ENCODE measurements around the gene KSR1.

The KSR1 gene

DNA sequence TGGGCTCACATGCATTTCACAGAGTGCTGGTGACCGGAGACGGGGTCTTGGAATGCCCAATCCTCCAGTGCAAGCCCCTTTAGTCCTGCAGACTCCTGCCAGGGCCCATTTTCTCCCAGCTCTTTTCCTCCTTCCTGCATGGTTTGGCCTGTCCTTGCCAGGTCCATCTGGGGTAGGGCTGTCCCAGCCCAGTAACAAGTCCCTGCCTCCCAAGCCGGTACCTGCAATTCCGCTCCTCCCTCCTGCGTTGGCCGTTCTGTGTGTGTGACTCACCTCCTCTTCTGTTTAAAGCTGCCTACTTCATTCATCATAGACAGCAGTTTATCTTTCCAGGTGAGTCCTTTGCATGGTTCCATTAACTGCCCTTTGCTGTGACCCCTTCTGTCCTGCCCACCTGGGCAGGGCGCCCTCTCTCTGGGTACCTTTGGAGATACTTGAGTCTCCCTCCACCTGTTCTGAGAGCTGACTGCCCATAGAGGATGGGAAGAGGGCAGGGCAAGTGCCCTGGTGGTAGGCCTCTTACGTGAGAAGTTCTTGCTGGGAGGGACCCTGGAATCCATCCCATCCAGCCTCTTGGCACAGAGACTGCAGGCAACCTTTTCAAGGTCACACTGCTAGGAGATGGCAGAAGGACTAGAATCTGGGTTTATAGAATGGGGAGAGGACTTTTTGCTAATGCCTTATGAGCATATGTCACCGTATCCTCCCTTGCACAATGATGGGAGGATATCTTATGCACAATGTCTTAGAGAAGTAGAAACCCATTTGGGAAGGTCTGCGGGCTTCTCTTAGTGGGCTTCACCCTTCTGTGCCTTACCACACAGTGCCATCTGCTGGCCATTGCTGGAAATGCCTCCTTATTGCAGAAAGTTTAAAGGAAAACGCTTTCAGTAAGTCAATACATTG is 145.1 kb downstream of the KSR1 start:
- H3K27ac ChIP-seq (ENCODE audit: low read length) = no peak overlapping the region
- peaks cover 45% of the 10 kb centered on the region for H3K36me3 ChIP-seq (ENCODE audit: insufficient read depth, low read depth, low read length)
- H3K4me1 ChIP-seq (ENCODE audit: insufficient read depth, low read length) = no peaks in the 10 kb centered on the region
- no peaks in the 10 kb centered on the region for H3K27me3 ChIP-seq (ENCODE audit: insufficient read depth, low read length)
- no peak overlapping the region for H3K9ac ChIP-seq (ENCODE audit: low read depth, low read length)
- H3K4me3 ChIP-seq (ENCODE audit: low read length) = no peak overlapping the region
- no peaks in the 10 kb centered on the region for H3K9me3 ChIP-seq (ENCODE audit: insufficient read depth, low read depth, low read length)

DNA sequence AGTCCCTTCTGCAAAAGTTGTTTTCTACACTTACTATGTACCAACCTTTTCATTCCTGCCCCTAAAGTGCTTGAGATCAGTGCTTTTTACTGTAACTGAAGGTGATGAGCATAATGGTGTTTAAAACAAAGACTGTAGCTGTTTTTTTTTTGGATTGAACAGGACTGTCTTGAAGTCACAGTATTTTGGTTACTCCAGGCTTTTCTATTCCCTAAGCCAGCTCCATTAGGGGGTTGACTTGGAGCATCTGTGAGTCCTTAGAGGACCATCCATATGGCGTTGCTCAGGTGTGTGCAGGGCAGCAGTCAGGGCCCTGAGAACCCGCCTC is 145.7 kb downstream of the KSR1 start:
- Histone ChIP-seq H3K4me1 (ENCODE audit: insufficient read depth, low read length) (no peaks in the 10 kb centered on the region), H3K9ac (ENCODE audit: low read depth, low read length) (no peak overlapping the region), H3K4me3 (ENCODE audit: low read length) (no peak overlapping the region), H3K36me3 (ENCODE audit: insufficient read depth, low read depth, low read length) (peaks cover 47% of the 10 kb centered on the region), H3K9me3 (ENCODE audit: insufficient read depth, low read depth, low read length) (no peaks in the 10 kb centered on the region), H3K27me3 (ENCODE audit: insufficient read depth, low read length) (no peaks in the 10 kb centered on the region), H3K27ac (ENCODE audit: low read length) (no peak overlapping the region)

GRCh38 chr17:27602721-27603420 is 146.6 kb downstream of the KSR1 start:
- H3K36me3 ChIP-seq (ENCODE audit: insufficient read depth, low read depth, low read length) = peaks cover 47% of the 10 kb centered on the region
- no peaks in the 10 kb centered on the region for H3K4me1 ChIP-seq (ENCODE audit: insufficient read depth, low read length)
- H3K9me3 ChIP-seq (ENCODE audit: insufficient read depth, low read depth, low read length) = no peaks in the 10 kb centered on the region
- H3K27ac ChIP-seq (ENCODE audit: low read length) = no peak overlapping the region
- no peaks in the 10 kb centered on the region for H3K27me3 ChIP-seq (ENCODE audit: insufficient read depth, low read length)
- no peak overlapping the region for H3K4me3 ChIP-seq (ENCODE audit: low read length)
- H3K9ac ChIP-seq (ENCODE audit: low read depth, low read length) = 0 out of 2 replicates have a peak overlapping the region, but pooled peaks have one; percentile 3

GRCh38 chr17:27603421-27603770 is 147.1 kb downstream of the KSR1 start:
- Histone ChIP-seq H3K4me1 (ENCODE audit: insufficient read depth, low read length) (no peaks in the 10 kb centered on the region), H3K9ac (ENCODE audit: low read depth, low read length) (no peak overlapping the region), H3K36me3 (ENCODE audit: insufficient read depth, low read depth, low read length) (peaks cover 47% of the 10 kb centered on the region), H3K9me3 (ENCODE audit: insufficient read depth, low read depth, low read length) (no peaks in the 10 kb centered on the region), H3K27ac (ENCODE audit: low read length) (no peak overlapping the region), H3K4me3 (ENCODE audit: low read length) (no peak overlapping the region), H3K27me3 (ENCODE audit: insufficient read depth, low read length) (no peaks in the 10 kb centered on the region)

GRCh38 chr17:27603880-27604794 is 147.9 kb downstream of the KSR1 start:
- no peaks in the 10 kb centered on the region for H3K27me3 ChIP-seq (ENCODE audit: insufficient read depth, low read length)
- no peak overlapping the region for H3K4me3 ChIP-seq (ENCODE audit: low read length)
- H3K9ac ChIP-seq (ENCODE audit: low read depth, low read length) = no peak overlapping the region
- H3K9me3 ChIP-seq (ENCODE audit: insufficient read depth, low read depth, low read length) = no peaks in the 10 kb centered on the region
- H3K4me1 ChIP-seq (ENCODE audit: insufficient read depth, low read length) = no peaks in the 10 kb centered on the region
- H3K27ac ChIP-seq (ENCODE audit: low read length) = no peak overlapping the region
- H3K36me3 ChIP-seq (ENCODE audit: insufficient read depth, low read depth, low read length) = peaks cover 47% of the 10 kb centered on the region

- Histone ChIP-seq H3K27ac (ENCODE audit: low read length) (no peak overlapping the region), H3K36me3 (ENCODE audit: insufficient read depth, low read depth, low read length) (peaks cover 51% of the 10 kb centered on the region), H3K9ac (ENCODE audit: low read depth, low read length) (no peak overlapping the region), H3K9me3 (ENCODE audit: insufficient read depth, low read depth, low read length) (no peaks in the 10 kb centered on the region), H3K27me3 (ENCODE audit: insufficient read depth, low read length) (no peaks in the 10 kb centered on the region), H3K4me1 (ENCODE audit: insufficient read depth, low read length) (no peaks in the 10 kb centered on the region), H3K4me3 (ENCODE audit: low read length) (no peak overlapping the region)
Measured at GRCh38 chr17:27605409-27605808, 149.2 kb downstream of the KSR1 start.

- H3K4me3 ChIP-seq (ENCODE audit: low read length) = no peak overlapping the region
- H3K9me3 ChIP-seq (ENCODE audit: insufficient read depth, low read depth, low read length) = no peaks in the 10 kb centered on the region
- no peak overlapping the region for H3K27ac ChIP-seq (ENCODE audit: low read length)
- peaks cover 60% of the 10 kb centered on the region for H3K36me3 ChIP-seq (ENCODE audit: insufficient read depth, low read depth, low read length)
- no peaks in the 10 kb centered on the region for H3K4me1 ChIP-seq (ENCODE audit: insufficient read depth, low read length)
- no peaks in the 10 kb centered on the region for H3K27me3 ChIP-seq (ENCODE audit: insufficient read depth, low read length)
- H3K9ac ChIP-seq (ENCODE audit: low read depth, low read length) = no peak overlapping the region
Measured at GRCh38 chr17:27607521-27608091, 151.4 kb downstream of the KSR1 start.

- Histone ChIP-seq H3K9me3 (ENCODE audit: insufficient read depth, low read depth, low read length) (no peaks in the 10 kb centered on the region), H3K9ac (ENCODE audit: low read depth, low read length) (no peak overlapping the region), H3K36me3 (ENCODE audit: insufficient read depth, low read depth, low read length) (peaks cover 69% of the 10 kb centered on the region), H3K4me1 (ENCODE audit: insufficient read depth, low read length) (no peaks in the 10 kb centered on the region), H3K27ac (ENCODE audit: low read length) (no peak overlapping the region), H3K27me3 (ENCODE audit: insufficient read depth, low read length) (no peaks in the 10 kb centered on the region), H3K4me3 (ENCODE audit: low read length) (no peak overlapping the region)
Measured at GRCh38 chr17:27608328-27609230, 152.3 kb downstream of the KSR1 start.

DNA sequence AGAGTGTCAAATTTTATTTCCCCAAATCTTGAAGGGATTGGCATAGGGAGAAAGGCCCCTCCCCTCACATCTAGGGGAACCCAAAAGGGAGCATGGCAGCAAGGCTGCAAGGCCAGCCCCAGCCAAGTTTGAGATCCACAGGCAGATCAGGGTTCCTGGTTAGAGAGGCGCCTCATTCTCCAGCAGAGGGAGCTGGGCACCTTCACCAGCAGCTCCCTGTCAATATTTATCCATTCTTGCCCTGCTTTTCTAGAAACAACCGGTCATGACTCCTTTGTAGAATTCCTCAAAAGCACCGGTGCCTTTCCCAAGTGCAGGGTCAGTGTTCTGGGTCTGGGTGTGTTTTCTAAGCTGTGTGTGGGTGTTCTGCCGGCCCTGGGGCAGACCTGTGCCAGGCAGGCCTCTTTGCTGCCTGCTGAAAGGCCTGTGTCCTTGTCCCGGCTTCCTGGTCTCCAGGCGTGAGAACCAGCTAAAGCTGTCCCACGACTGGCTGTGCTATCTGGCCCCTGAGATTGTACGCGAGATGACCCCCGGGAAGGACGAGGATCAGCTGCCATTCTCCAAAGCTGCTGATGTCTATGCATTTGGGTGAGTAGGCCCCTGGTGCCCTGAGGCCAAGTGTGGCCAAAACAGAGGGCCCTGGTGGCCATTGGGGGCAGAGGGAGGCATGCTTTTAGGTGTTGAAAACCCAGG is 153.5 kb downstream of the KSR1 start:
- Histone ChIP-seq H3K27me3 (ENCODE audit: insufficient read depth, low read length) (no peaks in the 10 kb centered on the region), H3K9ac (ENCODE audit: low read depth, low read length) (no peak overlapping the region), H3K4me3 (ENCODE audit: low read length) (no peak overlapping the region), H3K36me3 (ENCODE audit: insufficient read depth, low read depth, low read length) (peaks cover 68% of the 10 kb centered on the region), H3K9me3 (ENCODE audit: insufficient read depth, low read depth, low read length) (no peaks in the 10 kb centered on the region), H3K4me1 (ENCODE audit: insufficient read depth, low read length) (no peaks in the 10 kb centered on the region), H3K27ac (ENCODE audit: low read length) (no peak overlapping the region)

GRCh38 chr17:27610304-27610677 is 154.0 kb downstream of the KSR1 start:
- H3K9ac ChIP-seq (ENCODE audit: low read depth, low read length) = no peak overlapping the region
- H3K4me3 ChIP-seq (ENCODE audit: low read length) = no peak overlapping the region
- H3K36me3 ChIP-seq (ENCODE audit: insufficient read depth, low read depth, low read length) = peaks cover 68% of the 10 kb centered on the region
- H3K4me1 ChIP-seq (ENCODE audit: insufficient read depth, low read length) = no peaks in the 10 kb centered on the region
- no peak overlapping the region for H3K27ac ChIP-seq (ENCODE audit: low read length)
- H3K9me3 ChIP-seq (ENCODE audit: insufficient read depth, low read depth, low read length) = no peaks in the 10 kb centered on the region
- no peaks in the 10 kb centered on the region for H3K27me3 ChIP-seq (ENCODE audit: insufficient read depth, low read length)

All from iPS-20b (cell line).